ENCODE results near the gene PLCH2.

- TF ChIP-seq YY1 (IDR thresholded peaks at IDR 0.05) (no peak), CTCF (IDR thresholded peaks at IDR 0.05; ENCODE audit: low read depth, low read length, missing input control) (no peak), RXRA (IDR thresholded peaks at IDR 0.05) (no peak)
- TF ChIP-seq, protein P1, sequence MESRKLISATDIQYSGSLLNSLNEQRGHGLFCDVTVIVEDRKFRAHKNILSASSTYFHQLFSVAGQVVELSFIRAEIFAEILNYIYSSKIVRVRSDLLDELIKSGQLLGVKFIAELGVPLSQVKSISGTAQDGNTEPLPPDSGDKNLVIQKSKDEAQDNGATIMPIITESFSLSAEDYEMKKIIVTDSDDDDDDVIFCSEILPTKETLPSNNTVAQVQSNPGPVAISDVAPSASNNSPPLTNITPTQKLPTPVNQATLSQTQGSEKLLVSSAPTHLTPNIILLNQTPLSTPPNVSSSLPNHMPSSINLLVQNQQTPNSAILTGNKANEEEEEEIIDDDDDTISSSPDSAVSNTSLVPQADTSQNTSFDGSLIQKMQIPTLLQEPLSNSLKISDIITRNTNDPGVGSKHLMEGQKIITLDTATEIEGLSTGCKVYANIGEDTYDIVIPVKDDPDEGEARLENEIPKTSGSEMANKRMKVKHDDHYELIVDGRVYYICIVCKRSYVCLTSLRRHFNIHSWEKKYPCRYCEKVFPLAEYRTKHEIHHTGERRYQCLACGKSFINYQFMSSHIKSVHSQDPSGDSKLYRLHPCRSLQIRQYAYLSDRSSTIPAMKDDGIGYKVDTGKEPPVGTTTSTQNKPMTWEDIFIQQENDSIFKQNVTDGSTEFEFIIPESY (IDR thresholded peaks at IDR 0.05), result no peak
Measured at GRCh38 chr1:2446861-2447260, 29.2 kb upstream of the PLCH2 start.

All from liver (tissue), 3 donors.